ENCODE data around the gene TBL1Y.

GRCh38 chrY:6907591-6907990, 2.9 kb upstream of the TBL1Y start:
- no peak for TF ChIP-seq CTCF (IDR thresholded peaks at IDR 0.05)
- TF ChIP-seq ZFX (IDR thresholded peaks at IDR 0.05; ENCODE audit: borderline replicate concordance), result no peak
